Stomach (tissue), 9 donors: ENCODE results near the gene GET3. TPM values are rescaled to one million over a fixed set of nuclear protein-coding genes. Genes with fewer than 3 reads are reported as not detected.
"Not testable (repeated sequence)": the region's sequence is repeated elsewhere in the genome, so short reads cannot be mapped to it uniquely, and the experiment has no call there.

ENCODE experiments used
- DNase-seq, 2 donors: peaks; one replicate each; pipeline versions ENCODE4 v3.0.0 to v3.0.0-alpha.2; 2013 to 2019
- H3K27ac ChIP-seq, 5 donors: fragments of 200-600 bp in 4 of 5; sonication (generic) in 4 of 5; one replicate each; pipeline ENCODE4 v1.5.1; 2013 to 2019; ENCODE audit warnings: mild to moderate bottlenecking in 1 of 5, moderate library complexity in 1 of 5
- H3K27me3 ChIP-seq, 3 donors: fragments of 200-600 bp; sonication (generic); one replicate each; pipeline ENCODE4 v1.5.1; 2017 to 2019; ENCODE audit warnings: mixed run types in 1 of 3
- H3K36me3 ChIP-seq, 4 donors: fragments of 200-600 bp; sonication (generic); 1 replicate in 3 of 4; 2 replicates in 1 of 4; pipeline ENCODE4 v1.5.1; 2016 to 2019
- H3K4me1 ChIP-seq, 4 donors: fragments of 200-600 bp; sonication (generic); one replicate each; pipeline ENCODE4 v1.5.1; 2016 to 2019
- H3K4me3 ChIP-seq, 4 donors: fragments of 200-600 bp; sonication (generic) in 3 of 4; one replicate each; pipeline ENCODE4 v1.5.1; 2016 to 2019; ENCODE audit warnings: mild to moderate bottlenecking in 1 of 4
- H3K9me3 ChIP-seq, 4 donors: fragments of 200-600 bp; sonication (generic); one replicate each; pipeline ENCODE4 v1.5.1; 2016 to 2019
- CTCF ChIP-seq, 7 experiments: fragments of 450-650 bp in 4 of 7; fragments of 200-600 bp in 3 of 7; sonication (generic) in 3 of 7; IDR thresholded peaks; one replicate each; pipeline ENCODE4 v1.5.1; 2016 to 2019; ENCODE audit warnings: antibody characterized with exemption in 7 of 7, control low read depth in 2 of 7, mild to moderate bottlenecking in 1 of 7
- EP300 ChIP-seq: sonication (generic); formaldehyde crosslinking; IDR thresholded peaks from one replicate; pipeline ENCODE4 v1.6.1; 2017; ENCODE audit warnings: antibody characterized with exemption
- POLR2A ChIP-seq, 4 donors: fragments of 450-650 bp; IDR thresholded peaks; one replicate each; pipeline ENCODE4 v1.6.1; 2016; ENCODE audit warnings: antibody characterized with exemption in 4 of 4, control low read depth in 2 of 4, mild to moderate bottlenecking in 1 of 4, moderate library complexity in 1 of 4
- POLR2AphosphoS5 ChIP-seq, 3 donors: sonication (generic); formaldehyde crosslinking; IDR thresholded peaks; one replicate each; pipeline ENCODE4 v1.6.1; 2016; ENCODE audit warnings: antibody characterized with exemption in 3 of 3
- WGBS, 5 donors: extraction: QIAGEN DNeasy Blood & Tissue Kit in 3 of 5; methylation state at CpG; one replicate each; pipeline versions ENCODE4 v1.1.5 to v1.1.7; 2013 to 2018; 5-methylcytosine and 5-hydroxymethylcytosine counted together
- intact Hi-C: fragments of 100-400 bp; cut with DNase I; formaldehyde crosslinking; loops from one replicate; pipeline ENCODE4 v1.15.1; 2023; ENCODE audit warnings: low total_unique reads
- polyA plus RNA-seq, 3 donors: library from polyadenylated mRNA; stranded (reverse); fragments of 200-250 nt; gene quantifications; one replicate each; pipeline ENCODE4 v1.2.3, GENCODE V29; 2013
- total RNA-seq, 5 donors: library from RNA; depleted of rRNA; stranded (reverse); fragments of >200 nt; gene quantifications; one replicate each; pipeline versions ENCODE4 v1.1.0 to v1.2.3, GENCODE V29; 2014 to 2016
- donor health status: healthy with polysubstance abuse.
- donor health status: Bipolar disorder and iron deficiency.
- donor health status: healthy.

GET3 gene
- total and polyA plus RNA-seq, 8 donors: 0.89 to 90.4 (median 21.8) TPM

GRCh38 chr19:12722566-12723380 lies 14.5 kb upstream of the GET3 start:
- H3K9me3 ChIP-seq: no peaks in the 10 kb centered on the region
- 0 to 1% (median 1%) methylated on average over 24 to 32 of the region's 32 CpGs for WGBS, 5 donors
- peak overlapping the region; percentile 92 to 97 (median 95) for H3K27ac ChIP-seq
- peaks cover 10 to 20% (median 19%) of the 10 kb centered on the region in 4 donors for H3K36me3 ChIP-seq
- peak overlapping the region; percentile 77 to 97 (median 84) for H3K4me3 ChIP-seq
- peak; percentile 67 to 90 (median 76) for TF ChIP-seq POLR2AphosphoS5 (IDR thresholded peaks at IDR 0.05)
- TF ChIP-seq POLR2A (IDR thresholded peaks at IDR 0.05): no peak
- peak; percentile 97 to 99 for DNase-seq
- peaks cover 22 to 60% (median 46%) of the 10 kb centered on the region in 4 donors for H3K4me1 ChIP-seq
- no peaks in the 10 kb centered on the region for H3K27me3 ChIP-seq
- intact Hi-C loops: no loop called here

GRCh38 chr19:12723381-12723640 lies 14.0 kb upstream of the GET3 start:
- intact Hi-C loops: no loop called here
- H3K9me3 ChIP-seq: no peaks in the 10 kb centered on the region
- peaks cover 7 to 20% (median 19%) of the 10 kb centered on the region in 4 donors for H3K36me3 ChIP-seq
- no peak for TF ChIP-seq POLR2A (IDR thresholded peaks at IDR 0.05)
- TF ChIP-seq CTCF (IDR thresholded peaks at IDR 0.05): no peak
- TF ChIP-seq POLR2AphosphoS5 (IDR thresholded peaks at IDR 0.05): no peak
- no peak for TF ChIP-seq EP300
- H3K4me1 ChIP-seq: peaks cover 22 to 56% (median 46%) of the 10 kb centered on the region in 4 donors
- no peaks in the 10 kb centered on the region for H3K27me3 ChIP-seq
- 0 to 3% (median 1%) methylated on average over 7 of the region's 7 CpGs for WGBS, 5 donors
- no peak for DNase-seq
- peak overlapping the region; percentile 77 to 97 (median 84) for H3K4me3 ChIP-seq
- peak overlapping the region; percentile 15 to 97 (median 92) for H3K27ac ChIP-seq

- intact Hi-C loops: no loop called here
- Histone ChIP-seq H3K27ac (peak within 1 kb of the TSS; percentile 68 to 97 (median 92)), H3K4me1 (peaks cover 22 to 51% (median 45%) of the 10 kb centered on the region in 4 donors), H3K9me3 (no peaks in the 10 kb centered on the region), H3K27me3 (no peaks in the 10 kb centered on the region), H3K36me3 (peaks cover 2 to 20% (median 19%) of the 10 kb centered on the region in 4 donors), H3K4me3 (peak within 1 kb of the TSS; percentile 77 to 97 (median 84))
- 3 to 5% (median 3%) methylated on average over 24 to 28 of the region's 28 CpGs for WGBS, 5 donors
- DNase-seq: peak; percentile 60 to 88
- TF ChIP-seq POLR2AphosphoS5 (IDR thresholded peaks at IDR 0.05) (peak in 1 of 3 donors; percentile 57), POLR2A (IDR thresholded peaks at IDR 0.05) (no peak)
These were observed 13.5 kb upstream of the GET3 start, which contains the start of gene TNPO2 for GRCh38 chr19:12723641-12724426. Gene TNPO2 (minus strand): TSS chr19:12723932. CDS start chr19:12720977, 2,955 bp downstream.

GRCh38 chr19:12725612-12726011 lies 11.7 kb upstream of the GET3 start:
- H3K9me3 ChIP-seq, DNase-seq, intact Hi-C loops, H3K27me3 ChIP-seq, H3K27ac ChIP-seq, H3K4me3 ChIP-seq: not testable (repeated sequence)
- 80 to 93% (median 82%) methylated on average over 10 of the region's 10 CpGs for WGBS, 5 donors
- H3K4me1 ChIP-seq: peaks cover 17 to 39% (median 32%) of the 10 kb centered on the region in 4 donors
- peaks cover 18 to 32% (median 31%) of the 10 kb centered on the region in 4 donors for H3K36me3 ChIP-seq

GRCh38 chr19:12726988-12727316 lies 10.3 kb upstream of the GET3 start:
- peaks cover 23 to 44% (median 43%) of the 10 kb centered on the region in 4 donors for H3K36me3 ChIP-seq
- no peak for DNase-seq
- TF ChIP-seq EP300 (no peak), POLR2A (IDR thresholded peaks at IDR 0.05) (no peak), CTCF (IDR thresholded peaks at IDR 0.05) (no peak), POLR2AphosphoS5 (IDR thresholded peaks at IDR 0.05) (no peak)
- H3K4me1 ChIP-seq: peaks cover 14 to 41% (median 26%) of the 10 kb centered on the region in 4 donors
- H3K9me3 ChIP-seq: no peaks in the 10 kb centered on the region
- intact Hi-C loops: no loop called here
- H3K27ac ChIP-seq: no peak overlapping the region
- H3K4me3 ChIP-seq: no peak overlapping the region
- H3K27me3 ChIP-seq: no peaks in the 10 kb centered on the region
- 84 to 96% (median 93%) methylated on average over 2 of the region's 2 CpGs for WGBS, 5 donors
